CD4-positive, alpha-beta T cell treated with Interleukin-12 subunit alpha and Interleukin-12 subunit beta, for 1 hour (primary cell): ENCODE results near the gene CTSK.
"Not testable (repeated sequence)": the region's sequence is repeated elsewhere in the genome, so short reads cannot be mapped to it uniquely, and the experiment has no call there.

Experiments used
- DNase-seq: peaks from one replicate; pipeline ENCODE4 v3.0.0-alpha.2; 2020

Gene CTSK

GRCh38 chr1:150804671-150805070 lies 3.4 kb downstream of the CTSK start:
- DNase-seq = no peak

GRCh38 chr1:150799089-150799488 lies 9.0 kb downstream of the CTSK start:
- no peak for DNase-seq

GRCh38 chr1:150798525-150798924 lies 9.5 kb downstream of the CTSK start:
- no peak for DNase-seq

GRCh38 chr1:150796374-150796773 lies 11.7 kb downstream of the CTSK start:
- no peak for DNase-seq

GRCh38 chr1:150793778-150794177 lies 14.3 kb downstream of the CTSK start:
- DNase-seq = not testable (repeated sequence)

- no peak for DNase-seq
These were observed 14.8 kb downstream of the CTSK start for GRCh38 chr1:150793221-150793620.

- DNase-seq = no peak
These were observed 16.5 kb downstream of the CTSK start for GRCh38 chr1:150791585-150791984.

GRCh38 chr1:150789396-150789795 lies 18.7 kb downstream of the CTSK start:
- no peak for DNase-seq

- DNase-seq = no peak
These were observed 19.1 kb downstream of the CTSK start for GRCh38 chr1:150788946-150789345.

- no peak for DNase-seq
These were observed 20.6 kb downstream of the CTSK start for GRCh38 chr1:150787455-150787854.

GRCh38 chr1:150780510-150780909 lies 27.6 kb downstream of the CTSK start:
- no peak for DNase-seq

- DNase-seq = no peak
These were observed 29.7 kb downstream of the CTSK start for GRCh38 chr1:150778409-150778808.

- DNase-seq = no peak
These were observed 30.5 kb downstream of the CTSK start for GRCh38 chr1:150777544-150777943.

GRCh38 chr1:150775931-150776505 lies 32.0 kb downstream of the CTSK start:
- DNase-seq = not testable (repeated sequence)

- DNase-seq = no peak
These were observed 32.8 kb downstream of the CTSK start for GRCh38 chr1:150775276-150775675.

- DNase-seq = no peak
These were observed 35.7 kb downstream of the CTSK start for GRCh38 chr1:150772326-150772725.

- DNase-seq = not testable (repeated sequence)
These were observed 40.4 kb downstream of the CTSK start for GRCh38 chr1:150767704-150768103.

GRCh38 chr1:150765977-150766301 lies 42.1 kb downstream of the CTSK start:
- not testable (repeated sequence) for DNase-seq

GRCh38 chr1:150765296-150765976 lies 42.6 kb downstream of the CTSK start, which contains the start of gene CTSS:
CTSS (minus strand) TSS chr1:150765778; CDS start chr1:150764763, 1,015 bp downstream.
- DNase-seq = peak; percentile 44

GRCh38 chr1:150764617-150765101 lies 43.4 kb downstream of the CTSK start:
- DNase-seq = peak; percentile 33

GRCh38 chr1:150763018-150763417 lies 45.0 kb downstream of the CTSK start:
- DNase-seq = no peak

- no peak for DNase-seq
These were observed 45.5 kb downstream of the CTSK start for GRCh38 chr1:150762552-150762951.

GRCh38 chr1:150761801-150762200 lies 46.3 kb downstream of the CTSK start:
- no peak for DNase-seq

GRCh38 chr1:150760013-150760412 lies 48.0 kb downstream of the CTSK start:
- DNase-seq = no peak

GRCh38 chr1:150753416-150753815 lies 54.6 kb downstream of the CTSK start:
- no peak for DNase-seq
